Astrocyte (in vitro differentiated cells and primary cell): ENCODE measurements around the gene ANO8. TPM values are rescaled to one million over a fixed set of nuclear protein-coding genes. Genes with fewer than 3 reads are reported as not detected.

Experiments
- DNase-seq: peaks from one replicate; pipeline ENCODE4 v3.0.0-alpha.2; 2010; ENCODE audit warnings: low read depth
- FAIRE-seq: peaks from 2 replicates; lab custom pipeline; 2011; peaks lifted over from hg19 to GRCh38; lab: Jason Lieb, UNC
- H2AFZ ChIP-seq: 2 replicates; pipeline ENCODE4 v1.6.0; 2012; ENCODE audit warnings: low read depth, low read length, inconsistent platforms
- H3K27ac ChIP-seq: 2 replicates; pipeline ENCODE4 v1.5.1; 2011; ENCODE audit warnings: low read depth, low read length, inconsistent platforms
- H3K27me3 ChIP-seq: 2 replicates; pipeline ENCODE4 v1.6.0; 2011; ENCODE audit warnings: low read length, inconsistent platforms; ENCODE audit not compliant: insufficient read depth
- H3K36me3 ChIP-seq: 2 replicates; pipeline ENCODE4 v1.5.1; 2011; ENCODE audit warnings: low read length, inconsistent platforms; ENCODE audit not compliant: insufficient read depth
- H3K4me1 ChIP-seq: 2 replicates; pipeline ENCODE4 v1.5.1; 2011; ENCODE audit warnings: low read length, inconsistent platforms; ENCODE audit not compliant: insufficient read depth
- H3K4me2 ChIP-seq: 2 replicates; pipeline ENCODE4 v1.6.0; 2012; ENCODE audit warnings: low read length, inconsistent platforms
- H3K4me3 ChIP-seq: 2 replicates; pipeline ENCODE4 v1.5.1; 2011; ENCODE audit warnings: low read depth, mild to moderate bottlenecking, low read length, inconsistent platforms; ENCODE audit not compliant: insufficient read depth
- H3K79me2 ChIP-seq: 2 replicates; pipeline ENCODE4 v1.6.0; 2012; ENCODE audit warnings: mild to moderate bottlenecking, low read length, inconsistent platforms; ENCODE audit not compliant: insufficient read depth
- H3K9ac ChIP-seq: 2 replicates; pipeline ENCODE4 v1.6.0; 2012; ENCODE audit warnings: mild to moderate bottlenecking, low read length, inconsistent platforms
- H3K9me3 ChIP-seq: 2 replicates; pipeline ENCODE4 v1.5.1; 2012; ENCODE audit warnings: low read depth, mild to moderate bottlenecking, low read length, inconsistent platforms; ENCODE audit not compliant: insufficient read depth
- H4K20me1 ChIP-seq: 2 replicates; pipeline ENCODE4 v1.6.0; 2012; ENCODE audit warnings: low read length, inconsistent platforms; ENCODE audit not compliant: insufficient read depth
- H3K27ac Mint-ChIP-seq: one replicate; pipeline ENCODE4 v1.8.0; 2021; ENCODE audit warnings: mild to moderate bottlenecking, mixed read lengths; ENCODE audit not compliant: unreplicated experiment
- H3K27me3 Mint-ChIP-seq: one replicate; pipeline ENCODE4 v1.8.0; 2021; ENCODE audit warnings: low read depth, mixed read lengths; ENCODE audit not compliant: unreplicated experiment
- H3K36me3 Mint-ChIP-seq: one replicate; pipeline ENCODE4 v1.8.0; 2021; ENCODE audit warnings: low read depth, mixed read lengths; ENCODE audit not compliant: unreplicated experiment
- H3K4me1 Mint-ChIP-seq: one replicate; pipeline ENCODE4 v1.8.0; 2021; ENCODE audit warnings: low read depth, mixed read lengths; ENCODE audit not compliant: unreplicated experiment
- H3K4me3 Mint-ChIP-seq: one replicate; pipeline ENCODE4 v1.8.0; 2021; ENCODE audit warnings: mild to moderate bottlenecking, moderate library complexity, mixed read lengths; ENCODE audit not compliant: unreplicated experiment
- H3K9me3 Mint-ChIP-seq: one replicate; pipeline ENCODE4 v1.8.0; 2021; ENCODE audit warnings: mild to moderate bottlenecking, mixed read lengths; ENCODE audit not compliant: unreplicated experiment
- CTCF ChIP-seq: IDR thresholded peaks from 2 replicates; pipeline ENCODE4 v1.5.1; 2011; ENCODE audit warnings: low read depth, mild to moderate bottlenecking, inconsistent platforms, low read length, moderate library complexity; ENCODE audit not compliant: insufficient read depth
- EZH2 ChIP-seq: IDR thresholded peaks from 2 replicates; pipeline ENCODE4 v1.6.1; 2012; ENCODE audit warnings: mild to moderate bottlenecking, low read length, inconsistent platforms; ENCODE audit not compliant: insufficient read depth
- total RNA-seq: library from RNA; stranded (reverse); gene quantifications from 2 replicates; pipeline ENCODE4 v1.2.1, GENCODE V29; 2021

Gene ANO8
- total RNA-seq, 1 donor from 2014 or later: 8.1 TPM

GRCh38 chr19:17328517-17329365 lies 5.9 kb downstream of the ANO8 start:
- peaks cover 6% of the 10 kb centered on the region for H3K4me1 Mint-ChIP-seq
- Histone ChIP-seq H3K9me3 (no peaks in the 10 kb centered on the region), H3K36me3 (no peaks in the 10 kb centered on the region), H3K79me2 (no peaks in the 10 kb centered on the region), H3K4me3 (no peak overlapping the region), H2AFZ (no peak overlapping the region), H3K9ac (no peak overlapping the region), H3K4me1 (peaks cover 6% of the 10 kb centered on the region), H4K20me1 (peaks cover 2% of the 10 kb centered on the region), H3K27ac (no peak overlapping the region), H3K27me3 (no peaks in the 10 kb centered on the region), H3K4me2 (no peak overlapping the region)
- DNase-seq (no peak), FAIRE-seq (no peak)
- no peaks in the 10 kb centered on the region for H3K9me3 Mint-ChIP-seq
- peaks cover 5% of the 10 kb centered on the region for H3K36me3 Mint-ChIP-seq
- H3K27me3 Mint-ChIP-seq: peaks cover 2% of the 10 kb centered on the region
- H3K4me3 Mint-ChIP-seq: no peak overlapping the region
- peak; percentile 46 for TF ChIP-seq EZH2
- TF ChIP-seq CTCF: no peak
- no peak overlapping the region for H3K27ac Mint-ChIP-seq

DNA sequence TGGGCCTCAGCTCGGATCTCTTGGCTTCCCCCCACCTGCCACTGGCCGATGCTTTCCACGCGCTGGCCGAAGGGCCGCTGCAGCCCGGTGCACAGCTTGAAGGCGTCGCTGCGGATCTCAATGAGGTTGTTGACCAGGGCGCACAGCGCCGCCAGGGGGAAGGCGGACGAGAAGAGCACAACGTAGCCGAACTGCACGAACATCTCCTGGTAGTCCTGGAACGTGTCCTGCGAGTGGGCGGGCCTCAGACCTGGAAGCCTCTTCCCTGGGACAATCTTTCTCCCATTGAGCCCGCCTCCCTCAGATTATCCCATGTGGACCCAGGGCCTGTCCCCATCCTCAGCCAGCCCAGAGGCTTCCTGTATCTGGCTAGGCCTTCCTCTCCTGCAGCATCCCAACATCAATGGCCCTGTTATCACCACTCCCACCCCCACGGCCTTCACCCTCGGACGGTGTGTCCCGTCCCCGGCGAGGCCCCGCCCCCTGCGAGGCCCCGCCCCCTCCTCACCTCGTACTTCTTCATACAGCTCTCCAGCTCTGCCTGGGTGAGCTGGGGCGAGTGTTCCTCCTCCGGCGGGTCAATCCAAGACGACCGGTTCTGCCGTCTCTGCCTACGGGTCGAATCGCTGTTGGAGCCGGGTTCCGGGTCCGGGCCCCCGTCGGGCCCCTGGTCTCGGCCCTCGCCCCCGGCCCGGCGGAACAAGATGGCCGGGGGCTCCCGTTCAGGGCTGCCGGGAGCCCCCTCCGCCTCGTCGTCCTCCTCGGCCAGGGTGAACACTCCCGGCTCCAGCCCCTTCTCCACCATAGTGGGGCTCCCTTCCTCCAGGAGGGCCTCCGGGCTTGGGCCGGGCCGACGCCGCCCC lies 6.8 kb downstream of the ANO8 start:
- H3K4me3 ChIP-seq: no peak overlapping the region
- no peak for TF ChIP-seq CTCF
- no peak for TF ChIP-seq EZH2

More for the DNA sequence above, 6.8 kb downstream of the ANO8 start:
- Histone ChIP-seq H3K9me3 (no peaks in the 10 kb centered on the region), H3K36me3 (no peaks in the 10 kb centered on the region), H3K4me1 (peaks cover 3% of the 10 kb centered on the region), H3K9ac (no peak overlapping the region), H4K20me1 (peaks cover 3% of the 10 kb centered on the region), H2AFZ (no peak overlapping the region), H3K27me3 (no peaks in the 10 kb centered on the region), H3K4me2 (no peak overlapping the region), H3K79me2 (no peaks in the 10 kb centered on the region), H3K27ac (no peak overlapping the region)
- Mint-ChIP-seq H3K36me3 (peaks cover 5% of the 10 kb centered on the region), H3K9me3 (no peaks in the 10 kb centered on the region), H3K27ac (no peak overlapping the region), H3K27me3 (peaks cover 2% of the 10 kb centered on the region), H3K4me3 (no peak overlapping the region), H3K4me1 (peaks cover 6% of the 10 kb centered on the region)
- DNase-seq: no peak
- no peak for FAIRE-seq
